ENCODE measurements around the gene UROC1. TPM values are rescaled to one million over a fixed set of nuclear protein-coding genes. Genes with fewer than 3 reads are reported as not detected.

Gene UROC1
- total RNA-seq, result not detected in 2 replicates

DNA sequence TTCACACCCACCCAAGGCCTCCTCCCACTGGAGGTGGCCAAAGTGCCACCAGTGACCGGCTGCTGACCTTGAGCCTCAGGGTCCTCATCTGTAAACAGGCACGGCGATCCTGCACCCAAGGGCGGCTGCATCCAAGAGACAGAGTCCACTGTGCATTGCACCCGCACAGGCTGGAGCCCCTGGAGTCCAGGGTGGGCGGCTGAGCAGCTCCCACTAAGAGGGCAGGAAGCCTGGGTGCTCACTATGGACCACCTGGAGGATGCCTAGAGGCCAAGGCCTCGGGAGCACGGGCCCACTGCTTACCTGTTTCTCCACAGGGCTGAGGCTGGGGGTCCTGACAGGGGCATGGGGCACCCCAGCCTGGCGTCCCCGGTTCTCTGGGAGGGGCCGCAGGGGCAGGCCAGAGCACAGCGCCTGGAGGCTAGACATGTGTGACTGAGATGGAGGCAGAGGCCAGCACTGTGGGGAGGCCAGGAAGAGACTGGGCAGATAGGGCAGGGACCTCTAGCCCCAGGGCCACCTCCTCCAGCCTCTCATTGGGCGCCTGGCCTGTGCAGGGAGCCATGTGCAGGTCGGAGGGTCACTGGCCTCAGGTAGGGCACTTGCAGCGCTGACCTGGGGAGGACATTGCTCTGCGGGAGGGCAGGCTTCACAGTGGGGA is at the start of gene UROC1:
Gene UROC1 (minus strand): TSS at position 483 of the 661 bp plus-strand sequence. CDS start 54 bp downstream, at position 429.

DNA sequence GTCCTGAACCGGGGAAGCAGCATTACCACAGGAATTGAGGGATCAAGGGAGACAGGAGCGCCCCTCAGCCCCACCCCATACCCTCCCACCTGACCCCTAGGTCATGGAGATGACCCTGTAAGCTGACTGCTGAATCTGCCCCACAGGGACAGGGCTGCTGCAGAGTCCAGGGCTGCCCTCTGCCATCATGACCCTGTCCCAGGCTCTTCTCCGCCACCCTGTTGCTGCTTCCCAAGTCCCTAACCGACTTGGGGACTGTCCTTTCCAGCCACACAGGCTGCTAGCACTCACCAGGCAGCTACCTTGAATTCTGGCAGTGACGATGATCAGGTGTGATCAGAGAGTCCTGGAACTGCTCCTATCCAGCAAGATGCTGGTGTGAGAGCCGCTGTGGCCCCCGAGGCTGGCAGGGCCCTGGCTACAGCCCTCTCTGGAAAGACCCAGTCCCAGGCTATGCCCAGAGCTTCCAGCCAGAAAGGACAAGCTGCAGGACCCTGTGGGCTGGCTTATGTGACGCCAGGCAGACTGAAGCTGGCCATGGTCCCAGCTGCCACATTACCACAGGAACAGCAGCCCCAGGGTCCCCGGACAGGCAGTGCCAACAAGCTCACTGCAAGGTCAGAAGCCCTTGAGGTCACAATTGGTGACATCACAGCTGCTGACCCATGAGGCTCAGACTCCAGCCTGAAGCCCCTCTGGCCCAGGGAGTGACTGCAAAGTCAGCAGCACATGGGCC is 40.9 kb upstream of the UROC1 start, which contains the start of gene C3orf22:
Gene C3orf22 (minus strand): TSS at position 597 of the 736 bp plus-strand sequence. CDS start 5,542 bp downstream, outside the sequence.

DNA sequence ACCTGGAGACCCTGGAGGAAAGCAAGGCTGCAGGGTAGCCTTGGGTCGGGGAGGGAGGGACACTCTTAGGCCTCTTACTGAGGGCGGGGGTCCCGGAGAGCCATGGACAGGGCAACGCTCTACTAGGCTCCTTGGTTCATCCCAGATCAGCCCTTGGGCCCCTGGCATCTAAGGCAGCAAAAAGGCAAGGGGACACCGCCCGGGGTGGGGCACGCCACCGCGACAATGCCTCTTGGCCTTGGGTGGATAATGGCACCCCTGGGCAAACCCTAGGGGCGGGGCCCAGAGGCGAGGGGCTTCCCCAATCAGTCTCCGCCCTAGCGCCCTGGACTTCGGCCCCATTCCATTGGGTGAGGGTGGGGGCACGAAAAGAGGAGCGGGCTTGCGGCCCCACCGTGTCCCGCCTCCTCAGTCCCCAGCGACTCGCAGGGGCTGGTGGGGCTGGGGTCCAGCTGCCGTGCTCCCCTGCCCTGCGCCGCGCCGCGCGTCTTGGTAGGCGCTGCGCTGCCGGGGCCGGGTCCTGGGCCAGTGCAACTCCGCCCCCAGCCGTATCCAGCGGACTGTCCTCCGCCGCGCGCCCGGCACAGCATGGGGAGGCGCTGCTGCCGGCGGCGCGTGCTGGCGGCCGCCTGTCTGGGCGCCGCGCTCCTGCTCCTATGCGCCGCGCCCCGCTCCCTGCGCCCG is 6.3 kb upstream of the UROC1 start, which contains the start of gene CHST13:
Gene CHST13 (plus strand): TSS at position 411 of the 684 bp plus-strand sequence. CDS start 178 bp downstream, at position 589.

DNA sequence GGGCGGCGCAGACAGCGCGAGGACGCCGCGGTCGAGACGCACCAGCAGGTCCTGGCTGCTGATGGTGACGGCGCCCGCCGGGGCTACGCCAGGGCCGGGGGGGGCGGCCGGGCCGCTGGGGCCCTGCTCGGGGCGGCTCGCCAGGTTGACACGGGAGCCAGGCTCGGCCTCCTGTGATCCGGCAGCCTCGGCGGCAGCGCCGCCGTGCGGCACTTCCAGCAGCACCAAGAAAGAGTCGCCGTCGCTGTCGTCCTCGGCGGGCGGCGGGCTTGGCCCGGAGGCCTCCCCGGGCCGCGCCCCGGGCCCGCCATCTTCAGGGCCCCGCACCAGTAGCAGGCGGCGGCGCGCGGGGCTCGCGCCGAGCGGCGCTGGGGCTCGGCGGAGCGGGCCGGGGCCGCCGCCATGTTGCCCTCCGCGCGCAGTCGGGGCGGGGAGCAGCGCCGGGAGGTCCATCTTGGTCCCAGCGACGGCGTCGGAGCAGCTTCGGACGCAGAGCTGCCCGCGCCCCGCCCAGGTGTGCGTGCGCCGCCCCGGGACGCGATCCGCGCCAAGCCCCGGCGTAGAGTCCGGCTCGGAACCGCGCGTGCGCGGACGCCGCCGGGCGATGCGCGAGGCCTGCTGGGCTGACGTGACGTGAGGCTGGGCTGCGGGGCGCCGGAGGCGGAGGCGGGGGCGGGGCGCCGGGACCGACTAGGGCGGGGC is 42.0 kb downstream of the UROC1 start, which contains the start of gene ZXDC:
Gene ZXDC (minus strand): TSS at position 479 of the 702 bp plus-strand sequence. CDS start 26 bp downstream, at position 453.

Other genes with a start within 250 kb of the UROC1 start
- gene KLF15, start 160.4 kb downstream of the UROC1 start, total RNA-seq, result 3.2 and 3.3 TPM in 2 replicates
- gene CFAP100, start 122.9 kb downstream of the UROC1 start, total RNA-seq, result not detected in 2 replicates
- gene ZXDC, start 41.9 kb downstream of the UROC1 start, total RNA-seq, result 14.3 and 16.1 TPM in 2 replicates
- gene CHST13, start 6.4 kb upstream of the UROC1 start, total RNA-seq, result not detected in 2 replicates
- gene C3orf22, start 41.2 kb upstream of the UROC1 start, total RNA-seq, result not detected in 2 replicates
- 6.1 and 6.9 TPM in 2 replicates for gene TXNRD3, start 137.4 kb upstream of the UROC1 start, total RNA-seq
- 20.1 and 23.0 TPM in 2 replicates for gene CHCHD6, start 186.5 kb upstream of the UROC1 start, total RNA-seq